OCI-M2 (cell line): Measurements from ENCODE around the gene MYL10.

Experiments used
- DNase-seq: peaks from one replicate; lab custom pipeline; 2025; ENCODE audit not compliant: unreplicated experiment; lab: John Stamatoyannopoulos, UW

Gene MYL10

GRCh38 chr7:101598986-101599771 lies 29.9 kb downstream of the MYL10 start:
- DNase-seq = no peak

- no peak for DNase-seq
Measured at GRCh38 chr7:101598422-101598985, 30.6 kb downstream of the MYL10 start.

GRCh38 chr7:101597941-101598340 lies 31.2 kb downstream of the MYL10 start:
- no peak for DNase-seq

GRCh38 chr7:101596898-101597297 lies 32.2 kb downstream of the MYL10 start:
- no peak for DNase-seq

GRCh38 chr7:101595766-101596537 lies 33.1 kb downstream of the MYL10 start:
- no peak for DNase-seq

GRCh38 chr7:101595246-101595645 lies 33.9 kb downstream of the MYL10 start:
- DNase-seq = no peak

- no peak for DNase-seq
Measured at GRCh38 chr7:101594790-101595189, 34.3 kb downstream of the MYL10 start.

GRCh38 chr7:101593556-101593955 lies 35.5 kb downstream of the MYL10 start:
- DNase-seq = no peak

- no peak for DNase-seq
Measured at GRCh38 chr7:101591504-101591903, 37.6 kb downstream of the MYL10 start.

- no peak for DNase-seq
Measured at GRCh38 chr7:101590663-101591435, 38.2 kb downstream of the MYL10 start.

GRCh38 chr7:101589976-101590662 lies 39.0 kb downstream of the MYL10 start:
- no peak for DNase-seq

GRCh38 chr7:101589052-101589451 lies 40.0 kb downstream of the MYL10 start:
- no peak for DNase-seq

GRCh38 chr7:101588131-101588935 lies 40.8 kb downstream of the MYL10 start:
- no peak for DNase-seq

GRCh38 chr7:101586906-101587677 lies 42.0 kb downstream of the MYL10 start:
- no peak for DNase-seq

GRCh38 chr7:101586078-101586905 lies 42.8 kb downstream of the MYL10 start:
- DNase-seq = no peak

GRCh38 chr7:101582971-101583370 lies 46.1 kb downstream of the MYL10 start:
- no peak for DNase-seq

GRCh38 chr7:101581891-101582290 lies 47.2 kb downstream of the MYL10 start:
- no peak for DNase-seq

GRCh38 chr7:101580596-101580995 lies 48.5 kb downstream of the MYL10 start:
- no peak for DNase-seq
